A673 (cell line): ENCODE results near the gene KCTD8. TPM values are rescaled to one million over a fixed set of nuclear protein-coding genes. Genes with fewer than 3 reads are reported as not detected.

ENCODE experiments used
- Bru-seq: library from RNA; stranded (reverse); fragments of 400-500 nt; gene quantifications from one replicate; lab custom pipeline; 2021; lab: Mats Ljungman, UMichigan
- BruChase-seq, 2 experiments: library from RNA; stranded (reverse); fragments of 400-500 nt; gene quantifications; one replicate each; lab custom pipeline; 2021; lab: Mats Ljungman, UMichigan
- BruUV-seq: library from RNA; stranded (reverse); fragments of 400-500 nt; replicated peaks from 2 replicates; lab custom pipeline; 2021; lab: Mats Ljungman, UMichigan
- CTCF ChIA-PET: fragments of 300-600 bp; sonication (Branson Sonifier 250); formaldehyde crosslinking; loops from one replicate; lab custom pipeline; 2022; ENCODE audit warnings: antibody characterized with exemption; lab: Charles Lee
- POLR2A ChIA-PET: fragments of 300-600 bp; sonication (Branson Sonifier 250); formaldehyde crosslinking; loops from one replicate; lab custom pipeline; 2022; ENCODE audit warnings: antibody characterized with exemption; ENCODE audit not compliant: low non-redundant PET; lab: Charles Lee
- DNase-seq: peaks from one replicate; pipeline ENCODE4 v3.0.0-alpha.2; 2015; ENCODE audit warnings: low spot score
- H3K27ac ChIP-seq: fragments of 200-600 bp; sonication (generic); 2 replicates; pipeline ENCODE4 v1.5.1; 2016; ENCODE audit warnings: mixed run types, low read depth, mild to moderate bottlenecking, mixed read lengths, antibody characterized with exemption, low read length; ENCODE audit not compliant: poor library complexity, severe bottlenecking
- H3K27me3 ChIP-seq: fragments of 200-600 bp; sonication (generic); replicated peaks from 2 replicates; pipeline ENCODE4 v1.6.1; 2017; ENCODE audit warnings: mixed run types, low read depth, mild to moderate bottlenecking, mixed read lengths, antibody characterized with exemption, low read length; ENCODE audit not compliant: insufficient read depth, poor library complexity
- H3K36me3 ChIP-seq: fragments of 200-600 bp; sonication (generic); 2 replicates; pipeline ENCODE4 v1.6.1; 2016; ENCODE audit warnings: mixed run types, mild to moderate bottlenecking, mixed read lengths, antibody characterized with exemption, low read length; ENCODE audit not compliant: insufficient read depth, poor library complexity, severe bottlenecking
- H3K4me1 ChIP-seq: fragments of 200-600 bp; sonication (generic); 2 replicates; pipeline ENCODE4 v1.6.1; 2017; ENCODE audit warnings: mixed run types, mild to moderate bottlenecking, mixed read lengths, antibody characterized with exemption, low read length; ENCODE audit not compliant: insufficient read depth, poor library complexity, severe bottlenecking
- H3K4me3 ChIP-seq: fragments of 200-600 bp; sonication (generic); 2 replicates; pipeline ENCODE4 v1.5.1; 2016; ENCODE audit warnings: low read depth, mixed run types, mild to moderate bottlenecking, mixed read lengths, low read length; ENCODE audit not compliant: poor library complexity, severe bottlenecking
- H3K9me3 ChIP-seq: fragments of 200-600 bp; sonication (generic); 2 replicates; pipeline ENCODE4 v1.6.1; 2016; ENCODE audit warnings: mixed run types, low read depth, mild to moderate bottlenecking, mixed read lengths, antibody characterized with exemption, low read length; ENCODE audit not compliant: poor library complexity, severe bottlenecking
- CTCF ChIP-seq: fragments of 300-800, 200-600 bp; sonication (generic); conservative IDR thresholded peaks from 2 replicates; pipeline ENCODE4 v1.5.1; 2017; ENCODE audit warnings: low read depth, mild to moderate bottlenecking, antibody characterized with exemption, low read length, moderate library complexity, mixed read lengths
- EZH2 ChIP-seq: fragments of 200-600 bp; sonication (generic); IDR thresholded peaks from 2 replicates; pipeline ENCODE4 v1.6.1; 2017; ENCODE audit warnings: borderline replicate concordance, low read depth, mild to moderate bottlenecking, mixed read lengths, antibody characterized with exemption, low read length; ENCODE audit not compliant: poor library complexity, severe bottlenecking
- intact Hi-C: fragments of 100-400 bp; cut with micrococcal nuclease; formaldehyde crosslinking; loops from one replicate; pipeline ENCODE4 v1.10.0; 2022; ENCODE audit not compliant: unreplicated experiment
- long read RNA-seq: library from polyadenylated mRNA; stranded (forward); transcript quantifications from one replicate; pipeline ENCODE4 v2.0.0, GENCODE V29; 2022
- total RNA-seq: library from RNA; stranded (reverse); gene quantifications from 2 replicates; pipeline ENCODE4 v1.2.3, GENCODE V29; 2021

KCTD8 gene
- not detected in 2 replicates for total RNA-seq
- Bru-seq, nascent RNA, result percentile 1 among the genes with signal in this experiment
- BruChase-seq, experiment 1, labeled RNA remaining after a 2-hour chase, result percentile 3 among the genes with signal in this experiment
- percentile 6 among the genes with signal in this experiment for BruChase-seq, experiment 2, labeled RNA remaining after a 6-hour chase
- long read RNA-seq, result 0 reads

GRCh38 chr4:44448521-44449461 lies at the start of gene KCTD8:
Gene KCTD8, minus strand, starts transcription at chr4:44448809.
- H3K4me3 ChIP-seq, result peak within 1 kb of the TSS; percentile 33
- no peaks in the 10 kb centered on the region for H3K9me3 ChIP-seq
- ChIA-PET POLR2A (no interaction called here), CTCF (interaction anchor here (1.2 kb wide), 1 partner anchor 181 kb away, joined by 4 read pairs; no protein-coding TSS in a partner anchor)
- no peak within 1 kb of the TSS for H3K27ac ChIP-seq
- intact Hi-C loops, result no loop called here
- H3K4me1 ChIP-seq, result no peaks in the 10 kb centered on the region
- peak; percentile 92 for DNase-seq
- TF ChIP-seq CTCF, result peak; percentile 81
- TF ChIP-seq EZH2, result no peak
- peaks cover 63% of the 10 kb centered on the region for H3K27me3 ChIP-seq
- no peaks in the 10 kb centered on the region for H3K36me3 ChIP-seq
- BruUV-seq, result no TSS peak

- TF ChIP-seq EZH2, result no peak
- TF ChIP-seq CTCF, result no peak
- no TSS peak for BruUV-seq
- ChIA-PET CTCF (no interaction called here), POLR2A (no interaction called here)
- no peak overlapping the region for H3K4me3 ChIP-seq
- no peaks in the 10 kb centered on the region for H3K9me3 ChIP-seq
- no peak for DNase-seq
- no peaks in the 10 kb centered on the region for H3K4me1 ChIP-seq
- no peaks in the 10 kb centered on the region for H3K27me3 ChIP-seq
- intact Hi-C loops, result no loop called here
- no peak overlapping the region for H3K27ac ChIP-seq
- no peaks in the 10 kb centered on the region for H3K36me3 ChIP-seq
Observed at GRCh38 chr4:44494810-44495701, 46.4 kb upstream of the KCTD8 start.

- TF ChIP-seq CTCF (peak; percentile 44), EZH2 (no peak)
- H3K9me3 ChIP-seq, result no peaks in the 10 kb centered on the region
- BruUV-seq, result no TSS peak
- H3K27me3 ChIP-seq, result no peaks in the 10 kb centered on the region
- H3K27ac ChIP-seq, result no peak overlapping the region
- peak; percentile 19 for DNase-seq
- H3K4me3 ChIP-seq, result no peak overlapping the region
- ChIA-PET POLR2A (no interaction called here), CTCF (interaction anchor here (0.7 kb wide), 2 partner anchors 38 to 231 kb away, joined by 4 read pairs; no protein-coding TSS in a partner anchor)
- no peaks in the 10 kb centered on the region for H3K36me3 ChIP-seq
- intact Hi-C loops, result no loop called here
- no peaks in the 10 kb centered on the region for H3K4me1 ChIP-seq
Observed at GRCh38 chr4:44493924-44494323, 45.3 kb upstream of the KCTD8 start.
